ENCODE results near the gene ZNF263.

ZNF263 gene

DNA sequence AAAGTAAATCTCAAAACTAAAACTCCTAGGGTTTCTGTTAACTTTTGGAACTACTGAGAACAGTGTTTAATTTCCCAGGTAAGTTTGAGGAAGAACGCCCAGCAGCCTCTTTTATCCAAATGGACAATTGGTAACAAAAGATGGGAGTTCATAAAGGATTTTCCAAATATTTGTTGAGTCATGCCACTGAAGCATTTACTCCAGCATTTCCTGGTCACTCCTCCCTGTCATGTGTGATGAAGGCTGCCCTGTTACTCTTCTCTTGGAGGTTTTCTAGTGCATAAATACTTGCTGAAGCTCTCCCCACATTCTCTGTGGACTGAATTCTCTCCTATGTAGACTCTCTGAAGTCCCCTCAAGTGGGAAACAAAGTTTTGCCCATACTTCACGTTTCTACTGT lies 38.5 kb downstream of the ZNF263 start:
- DNase-seq (ENCODE audit: low read depth in 2 of 2): no peak

DNA sequence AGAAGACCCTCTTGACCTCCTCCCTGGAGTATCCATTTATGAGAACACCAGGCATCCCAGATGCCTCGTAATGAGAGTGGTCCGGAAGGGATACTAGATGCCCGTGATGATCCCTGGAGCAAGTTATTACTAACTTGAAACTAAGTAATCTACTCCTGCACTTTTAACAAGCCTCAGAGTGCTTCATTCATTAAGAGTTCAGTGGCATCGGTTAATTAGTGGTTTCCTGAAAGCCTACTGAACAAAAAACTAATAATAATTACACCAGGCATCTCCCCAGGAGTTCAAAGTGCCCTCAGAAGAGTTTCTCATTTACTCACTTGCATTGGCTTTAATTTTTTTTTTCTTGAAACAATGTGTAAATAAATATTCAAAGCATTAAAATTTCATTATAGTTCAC lies 44.2 kb downstream of the ZNF263 start:
- no peak for DNase-seq (ENCODE audit: low read depth in 2 of 2)

DNA sequence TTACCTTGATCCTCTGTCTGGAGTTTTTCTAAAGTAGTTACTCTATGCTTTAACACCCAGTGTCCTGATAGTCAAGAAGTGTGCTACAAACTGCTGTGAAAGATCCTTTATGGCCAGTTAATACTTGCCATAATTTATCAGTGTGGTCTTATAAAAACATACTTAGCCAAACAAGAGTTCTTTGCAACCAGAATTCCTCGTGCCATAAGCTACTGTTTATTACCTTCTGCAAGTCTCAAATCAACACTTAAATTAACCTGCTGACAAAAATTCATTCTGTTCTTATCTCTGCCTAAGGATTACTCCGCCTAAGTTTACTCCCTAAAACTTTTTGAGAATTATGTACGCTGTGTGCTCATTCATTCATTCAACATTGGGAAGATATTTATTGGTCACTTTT lies 44.8 kb downstream of the ZNF263 start:
- no peak for DNase-seq (ENCODE audit: low read depth in 2 of 2)

DNA sequence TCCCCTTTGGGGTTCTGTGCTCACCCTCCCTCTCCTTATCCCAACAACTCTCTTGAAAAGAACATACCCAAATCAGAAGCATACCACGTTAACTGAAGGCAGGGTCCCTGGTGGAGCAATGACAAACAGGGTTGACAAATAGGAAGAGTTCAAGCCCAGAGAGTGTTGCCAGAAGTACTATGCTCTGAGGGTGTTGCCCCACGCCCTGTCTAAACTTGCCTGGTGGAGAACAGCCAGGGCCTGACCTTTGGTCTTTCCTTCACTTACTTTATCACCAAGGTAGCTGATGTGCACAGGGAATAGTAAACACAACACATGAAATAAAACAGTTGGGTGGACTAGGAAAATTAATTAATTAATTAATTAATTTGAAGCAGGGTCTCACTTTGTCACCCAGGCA lies 45.4 kb downstream of the ZNF263 start:
- DNase-seq (ENCODE audit: low read depth in 2 of 2): no peak
